Thoracic aorta (tissue), 2 donors: Measurements from ENCODE around the gene ERC1. TPM values are rescaled to one million over a fixed set of nuclear protein-coding genes. Genes with fewer than 3 reads are reported as not detected.

Experiments
- ATAC-seq: fragments of 150-250 bp; one replicate; pipeline ENCODE4 v1.8.0; 2017; ENCODE audit warnings: low read depth; ENCODE audit not compliant: insufficient number of reproducible peaks, low FRiP score
- DNase-seq: peaks from one replicate; pipeline ENCODE4 v3.0.0-alpha.2; 2020; ENCODE audit warnings: low spot score
- H3K27ac ChIP-seq, 2 donors: fragments of 200-600 bp; sonication (generic); 1 replicate in 1 of 2; 2 replicates in 1 of 2; pipeline ENCODE4 v1.5.1; 2016; ENCODE audit warnings: mild to moderate bottlenecking in 2 of 2, moderate library complexity in 2 of 2
- H3K27me3 ChIP-seq: fragments of 200-600 bp; sonication (generic); replicated peaks from 2 replicates; pipeline ENCODE4 v1.6.0; 2016; ENCODE audit warnings: mild to moderate bottlenecking; ENCODE audit not compliant: insufficient read depth
- H3K36me3 ChIP-seq: fragments of 200-600 bp; sonication (generic); one replicate; pipeline ENCODE4 v1.5.1; 2016
- H3K4me1 ChIP-seq, 2 donors: fragments of 200-600 bp; sonication (generic); 1 replicate in 1 of 2; 2 replicates in 1 of 2; pipeline versions ENCODE4 v1.5.1 to v1.6.0; 2016; ENCODE audit warnings: low read depth in 2 of 2, mild to moderate bottlenecking in 1 of 2; ENCODE audit not compliant: control insufficient read depth in 1 of 2
- H3K4me3 ChIP-seq: fragments of 200-600 bp; sonication (generic); 2 replicates; pipeline ENCODE4 v1.5.1; 2016; ENCODE audit warnings: mild to moderate bottlenecking
- H3K9me3 ChIP-seq: fragments of 200-600 bp; sonication (generic); 2 replicates; pipeline ENCODE4 v1.5.1; 2016
- total RNA-seq, 2 donors: library from RNA; depleted of rRNA; stranded (reverse); fragments of >200 nt; gene quantifications; one replicate each; pipeline versions ENCODE4 v1.1.0 to v1.2.3, GENCODE V29; 2016
- TF ChIP-seq, protein P1 (sequence below): fragments of 200-600 bp; sonication (generic); IDR thresholded peaks from one replicate; pipeline ENCODE4 v1.5.1; 2019; ENCODE audit warnings: antibody characterized with exemption

Gene ERC1
- total RNA-seq, 2 donors from 2014 or later: 45.8 to 80.0 TPM

DNA sequence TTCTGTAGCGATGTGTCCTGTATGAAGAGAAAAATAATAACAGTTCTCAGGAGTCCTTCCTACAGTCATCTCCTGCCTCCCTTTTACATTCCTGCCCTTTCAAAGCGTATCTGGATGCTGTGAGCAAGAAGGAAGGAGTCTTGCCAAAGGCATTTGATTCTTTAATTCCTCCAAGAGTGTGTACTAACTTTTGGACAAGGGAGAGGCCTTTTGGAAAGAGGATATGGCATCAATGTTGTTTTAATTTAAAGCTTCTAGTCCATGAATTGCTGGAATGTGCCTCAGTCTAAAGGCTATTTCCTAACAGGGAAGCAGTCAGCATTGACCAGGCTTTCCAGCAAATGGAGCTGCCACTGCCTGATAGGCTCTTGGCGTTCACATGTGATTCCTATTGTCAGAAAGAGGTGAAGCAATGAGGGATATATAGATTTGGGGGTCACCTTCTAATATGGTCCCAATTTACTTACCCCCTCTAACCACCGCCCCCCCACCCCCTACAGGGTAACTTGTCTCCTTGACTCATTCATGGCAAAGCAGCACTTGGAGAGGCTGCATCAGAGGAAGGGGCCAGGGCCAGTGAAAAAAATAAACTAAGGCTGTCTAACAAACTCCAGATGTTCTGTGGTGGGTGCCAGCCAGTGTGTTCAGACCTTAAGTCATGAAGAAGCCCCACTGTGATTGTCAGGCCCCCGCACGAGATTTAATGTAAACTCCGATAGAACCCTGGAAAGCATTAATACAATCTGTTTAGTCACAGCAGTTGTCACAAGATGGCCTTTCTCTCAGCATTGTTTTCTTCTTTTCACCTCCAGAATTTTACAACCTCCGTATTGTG, 383.1 kb downstream of the ERC1 start:
- no peak overlapping the region for H3K4me3 ChIP-seq
- ATAC-seq (no peak), DNase-seq (no peak)
- H3K27ac ChIP-seq: no peak overlapping the region
- no peaks in the 10 kb centered on the region for H3K4me1 ChIP-seq
- TF ChIP-seq, protein P1, sequence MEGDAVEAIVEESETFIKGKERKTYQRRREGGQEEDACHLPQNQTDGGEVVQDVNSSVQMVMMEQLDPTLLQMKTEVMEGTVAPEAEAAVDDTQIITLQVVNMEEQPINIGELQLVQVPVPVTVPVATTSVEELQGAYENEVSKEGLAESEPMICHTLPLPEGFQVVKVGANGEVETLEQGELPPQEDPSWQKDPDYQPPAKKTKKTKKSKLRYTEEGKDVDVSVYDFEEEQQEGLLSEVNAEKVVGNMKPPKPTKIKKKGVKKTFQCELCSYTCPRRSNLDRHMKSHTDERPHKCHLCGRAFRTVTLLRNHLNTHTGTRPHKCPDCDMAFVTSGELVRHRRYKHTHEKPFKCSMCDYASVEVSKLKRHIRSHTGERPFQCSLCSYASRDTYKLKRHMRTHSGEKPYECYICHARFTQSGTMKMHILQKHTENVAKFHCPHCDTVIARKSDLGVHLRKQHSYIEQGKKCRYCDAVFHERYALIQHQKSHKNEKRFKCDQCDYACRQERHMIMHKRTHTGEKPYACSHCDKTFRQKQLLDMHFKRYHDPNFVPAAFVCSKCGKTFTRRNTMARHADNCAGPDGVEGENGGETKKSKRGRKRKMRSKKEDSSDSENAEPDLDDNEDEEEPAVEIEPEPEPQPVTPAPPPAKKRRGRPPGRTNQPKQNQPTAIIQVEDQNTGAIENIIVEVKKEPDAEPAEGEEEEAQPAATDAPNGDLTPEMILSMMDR: no peak
- H3K36me3 ChIP-seq: no peaks in the 10 kb centered on the region
- H3K9me3 ChIP-seq: no peaks in the 10 kb centered on the region
- no peaks in the 10 kb centered on the region for H3K27me3 ChIP-seq

DNA sequence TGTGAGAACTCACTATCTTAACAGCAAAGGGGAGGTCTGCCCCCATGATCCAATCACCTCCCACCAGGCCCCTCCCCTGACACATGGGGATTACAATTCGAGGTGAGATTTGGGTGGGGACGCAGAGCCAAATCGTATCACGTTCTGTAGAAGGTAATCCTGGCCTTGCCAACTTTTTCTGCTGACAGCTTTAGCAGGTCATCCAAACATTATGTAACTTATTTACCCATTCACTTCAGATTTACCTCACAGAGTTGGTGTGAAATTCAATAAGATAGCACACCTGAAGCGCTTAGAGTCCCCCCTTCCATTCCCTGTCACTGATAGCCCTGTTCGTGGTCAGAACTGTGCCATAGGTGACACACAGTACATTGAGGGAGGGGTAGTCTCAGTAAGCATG, 384.3 kb downstream of the ERC1 start:
- no peak overlapping the region for H3K27ac ChIP-seq
- DNase-seq: no peak
- TF ChIP-seq, protein P1: no peak

DNA sequence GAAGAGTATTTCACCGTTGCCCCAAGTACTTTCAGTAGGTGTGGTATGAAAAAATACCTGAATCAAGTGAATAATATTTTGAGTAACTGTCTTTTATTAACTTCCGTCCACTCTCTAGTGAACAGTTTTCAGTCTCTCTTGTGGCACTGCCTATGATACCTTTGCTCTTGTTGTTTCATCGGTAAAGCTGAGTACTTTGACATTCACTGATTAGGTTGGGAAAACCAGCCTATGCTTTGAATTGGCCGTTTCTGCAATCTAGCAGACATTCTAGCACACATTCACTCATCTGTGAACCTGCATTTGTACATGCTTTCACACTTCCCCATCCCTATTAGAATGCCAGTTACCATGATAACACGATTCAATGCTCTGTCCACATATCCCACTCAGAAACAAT, 386.1 kb downstream of the ERC1 start:
- H3K4me1 ChIP-seq: no peaks in the 10 kb centered on the region
- no peaks in the 10 kb centered on the region for H3K9me3 ChIP-seq
- no peak overlapping the region for H3K4me3 ChIP-seq
- TF ChIP-seq, protein P1: no peak
- no peak overlapping the region for H3K27ac ChIP-seq
- H3K36me3 ChIP-seq: no peaks in the 10 kb centered on the region
- ATAC-seq (no peak), DNase-seq (no peak)
- H3K27me3 ChIP-seq: no peaks in the 10 kb centered on the region

More for the DNA sequence above, 384.3 kb downstream of the ERC1 start:
- no peaks in the 10 kb centered on the region for H3K4me1 ChIP-seq
- H3K4me3 ChIP-seq: no peak overlapping the region
- ATAC-seq: no peak
- no peaks in the 10 kb centered on the region for H3K36me3 ChIP-seq
- H3K9me3 ChIP-seq: no peaks in the 10 kb centered on the region
- no peaks in the 10 kb centered on the region for H3K27me3 ChIP-seq

DNA sequence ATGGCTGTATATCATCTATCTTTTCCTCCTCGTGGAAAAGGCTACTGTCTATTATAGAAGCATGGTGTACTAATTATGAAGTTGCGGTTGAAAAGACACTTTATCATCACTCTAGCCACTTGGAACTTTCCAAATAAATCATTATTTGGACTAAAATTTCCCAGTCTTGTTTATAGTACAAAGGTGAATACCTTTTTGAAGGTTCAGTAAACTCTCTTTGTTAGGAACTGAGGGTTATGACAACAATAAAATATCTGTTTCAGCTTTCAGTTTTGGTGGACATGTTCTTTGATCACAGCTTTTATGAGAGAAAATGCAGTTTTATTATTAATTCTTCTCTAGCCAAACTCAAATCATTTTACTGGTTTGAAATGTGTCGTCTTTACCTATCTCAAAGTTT, 386.7 kb downstream of the ERC1 start:
- no peak for ATAC-seq
- no peaks in the 10 kb centered on the region for H3K36me3 ChIP-seq

DNA sequence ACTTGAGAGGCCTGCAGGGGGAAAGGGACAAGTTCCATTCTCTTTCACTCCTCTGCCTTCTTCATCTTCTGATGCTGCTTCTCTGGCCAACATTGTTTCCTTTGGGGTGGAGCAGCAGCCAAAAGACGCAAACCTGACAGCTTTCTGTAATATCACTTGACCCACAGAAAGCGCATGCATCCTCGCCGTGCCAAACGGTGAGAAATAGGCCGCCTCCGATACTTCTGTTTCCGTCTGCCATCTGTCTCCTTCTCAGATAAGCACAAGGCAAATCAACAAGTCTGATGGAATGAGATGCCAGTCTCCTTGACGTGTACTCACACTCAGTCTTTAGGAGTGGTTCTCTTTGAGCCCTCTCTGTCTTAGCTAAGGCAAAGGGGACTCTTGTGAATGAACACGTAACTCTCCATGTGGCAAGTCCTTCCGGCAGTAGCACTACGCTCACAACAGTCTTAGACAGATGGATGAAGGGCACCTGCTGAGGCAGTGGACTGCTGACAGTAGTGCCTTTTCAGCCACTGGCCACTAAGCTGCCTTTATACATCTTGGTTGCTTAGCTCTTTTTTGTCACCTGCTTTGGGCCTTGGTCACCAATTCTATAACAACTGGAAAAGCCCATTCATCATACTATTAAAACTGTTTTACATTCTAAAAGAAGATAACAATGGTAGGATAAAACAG, 389.3 kb downstream of the ERC1 start:
- TF ChIP-seq, protein P1: no peak
- H3K4me3 ChIP-seq: no peak overlapping the region

More for the DNA sequence above, 386.7 kb downstream of the ERC1 start:
- no peak for DNase-seq
- Histone ChIP-seq H3K27me3 (no peaks in the 10 kb centered on the region), H3K4me3 (no peak overlapping the region), H3K27ac (no peak overlapping the region), H3K4me1 (no peaks in the 10 kb centered on the region), H3K9me3 (no peaks in the 10 kb centered on the region)
- TF ChIP-seq, protein P1: no peak

More for the DNA sequence above, 389.3 kb downstream of the ERC1 start:
- H3K27me3 ChIP-seq: no peaks in the 10 kb centered on the region
- H3K36me3 ChIP-seq: no peaks in the 10 kb centered on the region
- no peaks in the 10 kb centered on the region for H3K4me1 ChIP-seq
- H3K27ac ChIP-seq: no peak overlapping the region
- DNase-seq (no peak), ATAC-seq (no peak)
- no peaks in the 10 kb centered on the region for H3K9me3 ChIP-seq
